ENCODE measurements around the gene INSIG1.

Gene INSIG1

GRCh38 chr7:155353256-155353897 lies 55.7 kb downstream of the INSIG1 start:
- DNase-seq = no peak

GRCh38 chr7:155354371-155355048 lies 56.8 kb downstream of the INSIG1 start:
- no peak for DNase-seq

GRCh38 chr7:155355176-155355575 lies 57.5 kb downstream of the INSIG1 start:
- no peak for DNase-seq

- DNase-seq = no peak
These were observed 58.1 kb downstream of the INSIG1 start for GRCh38 chr7:155355745-155356144.

GRCh38 chr7:155356323-155357105 lies 58.8 kb downstream of the INSIG1 start:
- DNase-seq = peak; percentile 57

GRCh38 chr7:155357573-155358041 lies 59.9 kb downstream of the INSIG1 start:
- no peak for DNase-seq

- no peak for DNase-seq
These were observed 60.6 kb downstream of the INSIG1 start for GRCh38 chr7:155358066-155358947.

- DNase-seq = no peak
These were observed 61.5 kb downstream of the INSIG1 start for GRCh38 chr7:155358948-155359712.
